Neuronal stem cell (in vitro differentiated cells): ENCODE data around the gene MCTP1. TPM values are rescaled to one million over a fixed set of nuclear protein-coding genes. Genes with fewer than 3 reads are reported as not detected.
A peak's percentile ranks its signal among the peaks of the same experiment; 100 is the strongest.

ENCODE experiments used
- DNase-seq: peaks from one replicate; pipeline ENCODE4 v3.0.0-alpha.2; 2013; ENCODE audit warnings: low spot score
- H2AFZ ChIP-seq: one replicate; pipeline ENCODE4 v1.6.1; 2013; ENCODE audit warnings: mild to moderate bottlenecking, low read length, inconsistent platforms
- H2AK5ac ChIP-seq: 2 replicates; pipeline ENCODE4 v1.6.1; 2013; ENCODE audit warnings: low read depth, mild to moderate bottlenecking, inconsistent platforms, low read length, moderate library complexity, mixed read lengths
- H2BK120ac ChIP-seq: 2 replicates; pipeline ENCODE4 v1.6.1; 2013; ENCODE audit warnings: low read depth, mild to moderate bottlenecking, inconsistent platforms, low read length, moderate library complexity, mixed read lengths
- H2BK12ac ChIP-seq: one replicate; pipeline ENCODE4 v1.6.1; 2013; ENCODE audit warnings: low read length, inconsistent platforms
- H2BK15ac ChIP-seq: 2 replicates; pipeline ENCODE4 v1.6.1; 2013; ENCODE audit warnings: mild to moderate bottlenecking, low read length, inconsistent platforms, mixed read lengths
- H2BK5ac ChIP-seq: one replicate; pipeline ENCODE4 v1.6.1; 2013; ENCODE audit warnings: inconsistent platforms, mild to moderate bottlenecking, low read length, moderate library complexity
- H3K14ac ChIP-seq: one replicate; pipeline ENCODE4 v1.6.1; 2013; ENCODE audit warnings: low read length, inconsistent platforms
- H3K18ac ChIP-seq: 2 replicates; pipeline ENCODE4 v1.6.1; 2013; ENCODE audit warnings: low read length, inconsistent platforms
- H3K23ac ChIP-seq: 2 replicates; pipeline ENCODE4 v1.6.1; 2013; ENCODE audit warnings: low read depth, mild to moderate bottlenecking, mixed read lengths, low read length, inconsistent platforms; ENCODE audit not compliant: poor library complexity
- H3K27ac ChIP-seq: replicated peaks from 3 replicates; pipeline ENCODE4 v1.5.1; 2013; ENCODE audit warnings: low read length, inconsistent platforms
- H3K27me3 ChIP-seq, 3 experiments: 2 replicates each; pipeline ENCODE4 v1.6.1; 2013; ENCODE audit warnings: low read length in 3 of 3, mild to moderate bottlenecking in 2 of 3, inconsistent platforms in 1 of 3, low read depth in 1 of 3, mixed read lengths in 1 of 3, moderate library complexity in 1 of 3; ENCODE audit not compliant: control insufficient read depth in 3 of 3, insufficient read depth in 3 of 3
- H3K36me3 ChIP-seq, 2 donors: replicated peaks in 1 of 2; 2 replicates each; pipeline ENCODE4 v1.6.1; 2013; ENCODE audit warnings: low read length in 2 of 2; ENCODE audit not compliant: control insufficient read depth in 2 of 2, insufficient read depth in 2 of 2
- H3K4ac ChIP-seq: 2 replicates; pipeline ENCODE4 v1.6.1; 2013; ENCODE audit warnings: inconsistent platforms, mild to moderate bottlenecking, low read length, moderate library complexity
- H3K4me1 ChIP-seq, 2 donors: 1 replicate in 1 of 2; 2 replicates in 1 of 2; pipeline ENCODE4 v1.6.1; 2013; ENCODE audit warnings: low read length in 2 of 2, low read depth in 1 of 2; ENCODE audit not compliant: control insufficient read depth in 2 of 2, insufficient read depth in 1 of 2
- H3K4me2 ChIP-seq: one replicate; pipeline ENCODE4 v1.6.1; 2013; ENCODE audit warnings: mild to moderate bottlenecking, low read length, inconsistent platforms; ENCODE audit not compliant: insufficient read depth, poor library complexity, severe bottlenecking
- H3K4me3 ChIP-seq, 2 donors: 2 replicates each; pipeline ENCODE4 v1.5.1; 2013; ENCODE audit warnings: low read length in 2 of 2, mild to moderate bottlenecking in 2 of 2, inconsistent platforms in 1 of 2, moderate library complexity in 1 of 2
- H3K79me1 ChIP-seq: one replicate; pipeline ENCODE4 v1.6.1; 2013; ENCODE audit warnings: low read depth, mild to moderate bottlenecking, inconsistent platforms, low read length, moderate library complexity
- H3K9ac ChIP-seq: one replicate; pipeline ENCODE4 v1.6.1; 2013; ENCODE audit warnings: mild to moderate bottlenecking, low read depth, low read length, inconsistent platforms; ENCODE audit not compliant: poor library complexity
- H3K9me3 ChIP-seq, 2 donors: replicated peaks in 1 of 2; 2 replicates each; pipeline versions ENCODE3 to v1.6.1; 2013; ENCODE audit warnings: low read length in 2 of 2, mild to moderate bottlenecking in 2 of 2, inconsistent platforms in 1 of 2, low read depth in 1 of 2, mixed read lengths in 1 of 2, moderate library complexity in 1 of 2; ENCODE audit not compliant: control insufficient read depth in 2 of 2, insufficient read depth in 1 of 2
- H4K8ac ChIP-seq: one replicate; pipeline ENCODE4 v1.6.1; 2013; ENCODE audit warnings: low read depth, mild to moderate bottlenecking, inconsistent platforms, low read length, moderate library complexity
- H4K91ac ChIP-seq: one replicate; pipeline ENCODE4 v1.6.1; 2013; ENCODE audit warnings: low read length, low read depth, mild to moderate bottlenecking, inconsistent platforms; ENCODE audit not compliant: poor library complexity
- WGBS, 2 donors: extraction: QIAGEN DNeasy Blood & Tissue Kit; methylation state at CpG; one replicate each; pipeline ENCODE4 v1.1.7; 2013; ENCODE audit warnings: missing lambda C conversion rate in 2 of 2, mixed read lengths in 1 of 2; ENCODE audit not compliant: insufficient read length in 2 of 2, insufficient replicate concordance in 1 of 2; ENCODE audit errors: extremely low coverage in 2 of 2; 5-methylcytosine and 5-hydroxymethylcytosine counted together
- small RNA-seq: library from polyadenylated mRNA; stranded (forward); fragments of <200 nt; extraction: miRNeasy Mini kit (QIAGEN cat#:217004); gene quantifications from one replicate; pipeline ENCODE3, GENCODE V24; 2013; ENCODE audit not compliant: insufficient read depth

The MCTP1 gene

GRCh38 chr5:94661086-94661485 lies 623.8 kb downstream of the MCTP1 start:
- Histone ChIP-seq H2BK5ac (no peak overlapping the region), H3K27ac (no peak overlapping the region), H3K18ac (no peak overlapping the region), H3K4me2 (peak overlapping the region; percentile 11), H3K4me1 (no peaks in the 10 kb centered on the region), H3K4me3 (no peak overlapping the region), H3K23ac (no peak overlapping the region), H2BK15ac (no peak overlapping the region), H3K9ac (no peak overlapping the region), H3K4ac (no peak overlapping the region), H3K36me3 (peaks cover 0 to 78% of the 10 kb centered on the region in 2 donors), H4K8ac (no peak overlapping the region), H3K9me3 (peaks cover 3 to 39% of the 10 kb centered on the region in 2 donors), H2AFZ (no peak overlapping the region), H3K14ac (no peak overlapping the region), H3K27me3 (no peaks in the 10 kb centered on the region), H2BK12ac (no peak overlapping the region), H2BK120ac (no peak overlapping the region), H2AK5ac (no peak overlapping the region), H4K91ac (no peak overlapping the region), H3K79me1 (peaks cover 3% of the 10 kb centered on the region)
- DNase-seq: no peak
- WGBS, 2 donors: no CpG with 5 or more reads among the region's 3 CpGs

DNA sequence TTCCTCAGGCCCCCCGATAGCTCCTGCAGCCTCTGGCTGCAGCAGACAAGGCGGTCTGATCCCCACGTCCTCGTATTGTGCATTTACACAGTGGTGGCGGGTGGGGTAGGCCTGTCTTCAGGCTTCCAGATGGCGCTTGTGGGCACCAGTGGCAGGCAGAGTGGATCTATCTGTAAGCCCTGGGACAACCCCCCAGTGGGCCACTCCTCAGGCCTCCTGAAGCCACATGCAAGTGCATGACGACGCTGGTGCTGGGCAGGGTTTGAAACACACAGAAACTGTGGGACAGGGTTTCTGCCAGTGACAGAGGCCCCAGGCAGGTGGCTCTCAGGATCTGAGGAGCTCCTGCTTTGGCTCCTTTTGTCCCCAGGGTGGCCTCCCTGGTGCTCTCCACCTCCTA lies 624.4 kb downstream of the MCTP1 start:
- peaks cover 0 to 76% of the 10 kb centered on the region in 2 donors for H3K36me3 ChIP-seq
- no CpG with 5 or more reads among the region's 8 CpGs for WGBS, 2 donors
- H3K9me3 ChIP-seq: peaks cover 3 to 43% of the 10 kb centered on the region in 2 donors

GRCh38 chr5:94658272-94658671 lies 626.6 kb downstream of the MCTP1 start:
- Histone ChIP-seq H3K27me3 (no peaks in the 10 kb centered on the region), H3K14ac (no peak overlapping the region), H2BK5ac (no peak overlapping the region), H4K8ac (no peak overlapping the region), H3K9me3 (peaks cover 6 to 64% of the 10 kb centered on the region in 2 donors), H3K4me3 (no peak overlapping the region), H2BK120ac (no peak overlapping the region), H3K36me3 (peaks cover 0 to 76% of the 10 kb centered on the region in 2 donors), H3K4me1 (no peaks in the 10 kb centered on the region), H2AFZ (no peak overlapping the region), H3K27ac (no peak overlapping the region), H2AK5ac (no peak overlapping the region), H2BK12ac (no peak overlapping the region), H3K79me1 (peaks cover 3% of the 10 kb centered on the region), H3K18ac (no peak overlapping the region), H3K9ac (no peak overlapping the region), H4K91ac (no peak overlapping the region), H3K4me2 (no peak overlapping the region), H3K4ac (no peak overlapping the region), H3K23ac (no peak overlapping the region), H2BK15ac (no peak overlapping the region)
- WGBS, 2 donors: no CpG with 5 or more reads among the region's 1 CpG
- no peak for DNase-seq

More for the DNA sequence above, 624.4 kb downstream of the MCTP1 start:
- no peak overlapping the region for H4K8ac ChIP-seq
- H3K18ac ChIP-seq: peak overlapping the region; percentile 64
- H4K91ac ChIP-seq: no peak overlapping the region
- H3K4me3 ChIP-seq: no peak overlapping the region
- H3K9ac ChIP-seq: no peak overlapping the region
- H3K27ac ChIP-seq: no peak overlapping the region
- H3K79me1 ChIP-seq: peaks cover 3% of the 10 kb centered on the region
- H3K4me1 ChIP-seq: no peaks in the 10 kb centered on the region
- H2BK120ac ChIP-seq: no peak overlapping the region
- H2BK5ac ChIP-seq: no peak overlapping the region
- DNase-seq: no peak
- H2AK5ac ChIP-seq: peak overlapping the region; percentile 45
- no peak overlapping the region for H3K23ac ChIP-seq
- no peak overlapping the region for H3K14ac ChIP-seq
- H3K4me2 ChIP-seq: no peak overlapping the region
- H3K27me3 ChIP-seq: no peaks in the 10 kb centered on the region
- H2BK12ac ChIP-seq: no peak overlapping the region
- H2AFZ ChIP-seq: no peak overlapping the region
- no peak overlapping the region for H2BK15ac ChIP-seq
- H3K4ac ChIP-seq: no peak overlapping the region

Small RNA genes within 50 kb of the gene (small RNA-seq; reads per million reads assigned to genes)
- gene RF02271: not detected
